ENCODE results near the gene TRHDE.

The TRHDE gene

GRCh38 chr12:72275526-72275925 lies 3.4 kb downstream of the TRHDE start:
- DNase-seq (ENCODE audit: low read depth): no peak
- peak overlapping the region; percentile 82 for H3K9ac ChIP-seq (ENCODE audit: low read length)
- no peaks in the 10 kb centered on the region for H3K9me3 ChIP-seq (ENCODE audit: control insufficient read depth, low read length)
- peaks cover 31% of the 10 kb centered on the region for H3K4me1 ChIP-seq (ENCODE audit: control insufficient read depth, insufficient read depth, low read length)
- H3K27me3 ChIP-seq (replicated peaks; ENCODE audit: control insufficient read depth, insufficient read depth, low read length): peaks cover 14% of the 10 kb centered on the region
- H3K36me3 ChIP-seq (ENCODE audit: control insufficient read depth, insufficient read depth, low read length, severe bottlenecking): no peaks in the 10 kb centered on the region
- H3K4me3 ChIP-seq (ENCODE audit: low read length): peak overlapping the region; percentile 93

- no peaks in the 10 kb centered on the region for H3K36me3 ChIP-seq (ENCODE audit: control insufficient read depth, insufficient read depth, low read length, severe bottlenecking)
- peak overlapping the region; percentile 93 for H3K4me3 ChIP-seq (ENCODE audit: low read length)
- no peaks in the 10 kb centered on the region for H3K9me3 ChIP-seq (ENCODE audit: control insufficient read depth, low read length)
- peak overlapping the region; percentile 82 for H3K9ac ChIP-seq (ENCODE audit: low read length)
- DNase-seq (ENCODE audit: low read depth): no peak
- H3K4me1 ChIP-seq (ENCODE audit: control insufficient read depth, insufficient read depth, low read length): peaks cover 31% of the 10 kb centered on the region
- H3K27me3 ChIP-seq (replicated peaks; ENCODE audit: control insufficient read depth, insufficient read depth, low read length): peaks cover 14% of the 10 kb centered on the region
Observed at GRCh38 chr12:72276181-72276805, 4.1 kb downstream of the TRHDE start.

GRCh38 chr12:72277415-72277814 lies 5.2 kb downstream of the TRHDE start:
- DNase-seq (ENCODE audit: low read depth): peak; percentile 54
- Histone ChIP-seq H3K9ac (ENCODE audit: low read length) (peak overlapping the region; percentile 8), H3K4me3 (ENCODE audit: low read length) (peak overlapping the region; percentile 93), H3K9me3 (ENCODE audit: control insufficient read depth, low read length) (no peaks in the 10 kb centered on the region), H3K4me1 (ENCODE audit: control insufficient read depth, insufficient read depth, low read length) (peaks cover 31% of the 10 kb centered on the region), H3K36me3 (ENCODE audit: control insufficient read depth, insufficient read depth, low read length, severe bottlenecking) (no peaks in the 10 kb centered on the region), H3K27me3 (replicated peaks; ENCODE audit: control insufficient read depth, insufficient read depth, low read length) (peaks cover 14% of the 10 kb centered on the region)

- Histone ChIP-seq H3K9ac (ENCODE audit: low read length) (no peak overlapping the region), H3K27me3 (replicated peaks; ENCODE audit: control insufficient read depth, insufficient read depth, low read length) (peaks cover 7% of the 10 kb centered on the region), H3K4me1 (ENCODE audit: control insufficient read depth, insufficient read depth, low read length) (peaks cover 28% of the 10 kb centered on the region), H3K9me3 (ENCODE audit: control insufficient read depth, low read length) (no peaks in the 10 kb centered on the region), H3K4me3 (ENCODE audit: low read length) (no peak overlapping the region), H3K36me3 (ENCODE audit: control insufficient read depth, insufficient read depth, low read length, severe bottlenecking) (no peaks in the 10 kb centered on the region)
- no peak for DNase-seq (ENCODE audit: low read depth)
Observed at GRCh38 chr12:72278894-72279293, 6.7 kb downstream of the TRHDE start.

- H3K27me3 ChIP-seq (replicated peaks; ENCODE audit: control insufficient read depth, insufficient read depth, low read length): no peaks in the 10 kb centered on the region
- no peak overlapping the region for H3K9ac ChIP-seq (ENCODE audit: low read length)
- no peaks in the 10 kb centered on the region for H3K36me3 ChIP-seq (ENCODE audit: control insufficient read depth, insufficient read depth, low read length, severe bottlenecking)
- no peak overlapping the region for H3K4me3 ChIP-seq (ENCODE audit: low read length)
- no peaks in the 10 kb centered on the region for H3K9me3 ChIP-seq (ENCODE audit: control insufficient read depth, low read length)
- no peak for DNase-seq (ENCODE audit: low read depth)
- peaks cover 12% of the 10 kb centered on the region for H3K4me1 ChIP-seq (ENCODE audit: control insufficient read depth, insufficient read depth, low read length)
Observed at GRCh38 chr12:72281126-72281525, 9.0 kb downstream of the TRHDE start.

- no peaks in the 10 kb centered on the region for H3K4me1 ChIP-seq (ENCODE audit: control insufficient read depth, insufficient read depth, low read length)
- H3K9me3 ChIP-seq (ENCODE audit: control insufficient read depth, low read length): no peaks in the 10 kb centered on the region
- H3K4me3 ChIP-seq (ENCODE audit: low read length): no peak overlapping the region
- DNase-seq (ENCODE audit: low read depth): peak; percentile 62
- no peaks in the 10 kb centered on the region for H3K27me3 ChIP-seq (replicated peaks; ENCODE audit: control insufficient read depth, insufficient read depth, low read length)
- peaks cover 9% of the 10 kb centered on the region for H3K36me3 ChIP-seq (ENCODE audit: control insufficient read depth, insufficient read depth, low read length, severe bottlenecking)
- no peak overlapping the region for H3K9ac ChIP-seq (ENCODE audit: low read length)
Observed at GRCh38 chr12:72282721-72283120, 10.6 kb downstream of the TRHDE start.

- Histone ChIP-seq H3K4me3 (ENCODE audit: low read length) (no peak overlapping the region), H3K9me3 (ENCODE audit: control insufficient read depth, low read length) (no peaks in the 10 kb centered on the region), H3K4me1 (ENCODE audit: control insufficient read depth, insufficient read depth, low read length) (peaks cover 2% of the 10 kb centered on the region), H3K36me3 (ENCODE audit: control insufficient read depth, insufficient read depth, low read length, severe bottlenecking) (peaks cover 9% of the 10 kb centered on the region), H3K9ac (ENCODE audit: low read length) (no peak overlapping the region), H3K27me3 (replicated peaks; ENCODE audit: control insufficient read depth, insufficient read depth, low read length) (no peaks in the 10 kb centered on the region)
- DNase-seq (ENCODE audit: low read depth): no peak
Observed at GRCh38 chr12:72285861-72286260, 13.7 kb downstream of the TRHDE start.

- Histone ChIP-seq H3K4me1 (ENCODE audit: control insufficient read depth, insufficient read depth, low read length) (peaks cover 2% of the 10 kb centered on the region), H3K36me3 (ENCODE audit: control insufficient read depth, insufficient read depth, low read length, severe bottlenecking) (peaks cover 9% of the 10 kb centered on the region), H3K4me3 (ENCODE audit: low read length) (no peak overlapping the region), H3K27me3 (replicated peaks; ENCODE audit: control insufficient read depth, insufficient read depth, low read length) (no peaks in the 10 kb centered on the region), H3K9me3 (ENCODE audit: control insufficient read depth, low read length) (no peaks in the 10 kb centered on the region), H3K9ac (ENCODE audit: low read length) (no peak overlapping the region)
- DNase-seq (ENCODE audit: low read depth): no peak
Observed at GRCh38 chr12:72286526-72286925, 14.4 kb downstream of the TRHDE start.

- peaks cover 2% of the 10 kb centered on the region for H3K4me1 ChIP-seq (ENCODE audit: control insufficient read depth, insufficient read depth, low read length)
- H3K4me3 ChIP-seq (ENCODE audit: low read length): no peak overlapping the region
- no peak overlapping the region for H3K9ac ChIP-seq (ENCODE audit: low read length)
- peaks cover 9% of the 10 kb centered on the region for H3K36me3 ChIP-seq (ENCODE audit: control insufficient read depth, insufficient read depth, low read length, severe bottlenecking)
- DNase-seq (ENCODE audit: low read depth): no peak
- no peaks in the 10 kb centered on the region for H3K9me3 ChIP-seq (ENCODE audit: control insufficient read depth, low read length)
- H3K27me3 ChIP-seq (replicated peaks; ENCODE audit: control insufficient read depth, insufficient read depth, low read length): no peaks in the 10 kb centered on the region
Observed at GRCh38 chr12:72288436-72288835, 16.3 kb downstream of the TRHDE start.

- Histone ChIP-seq H3K9ac (ENCODE audit: low read length) (no peak overlapping the region), H3K4me3 (ENCODE audit: low read length) (no peak overlapping the region), H3K9me3 (ENCODE audit: control insufficient read depth, low read length) (no peaks in the 10 kb centered on the region), H3K36me3 (ENCODE audit: control insufficient read depth, insufficient read depth, low read length, severe bottlenecking) (peaks cover 9% of the 10 kb centered on the region), H3K27me3 (replicated peaks; ENCODE audit: control insufficient read depth, insufficient read depth, low read length) (no peaks in the 10 kb centered on the region), H3K4me1 (ENCODE audit: control insufficient read depth, insufficient read depth, low read length) (peaks cover 2% of the 10 kb centered on the region)
- no peak for DNase-seq (ENCODE audit: low read depth)
Observed at GRCh38 chr12:72288911-72289310, 16.7 kb downstream of the TRHDE start.

- Histone ChIP-seq H3K27me3 (replicated peaks; ENCODE audit: control insufficient read depth, insufficient read depth, low read length) (no peaks in the 10 kb centered on the region), H3K9ac (ENCODE audit: low read length) (no peak overlapping the region), H3K36me3 (ENCODE audit: control insufficient read depth, insufficient read depth, low read length, severe bottlenecking) (peaks cover 9% of the 10 kb centered on the region), H3K4me3 (ENCODE audit: low read length) (no peak overlapping the region), H3K4me1 (ENCODE audit: control insufficient read depth, insufficient read depth, low read length) (peaks cover 2% of the 10 kb centered on the region), H3K9me3 (ENCODE audit: control insufficient read depth, low read length) (no peaks in the 10 kb centered on the region)
- no peak for DNase-seq (ENCODE audit: low read depth)
Observed at GRCh38 chr12:72289633-72290032, 17.5 kb downstream of the TRHDE start.

GRCh38 chr12:72291175-72291574 lies 19.0 kb downstream of the TRHDE start:
- Histone ChIP-seq H3K4me1 (ENCODE audit: control insufficient read depth, insufficient read depth, low read length) (peaks cover 2% of the 10 kb centered on the region), H3K36me3 (ENCODE audit: control insufficient read depth, insufficient read depth, low read length, severe bottlenecking) (peaks cover 9% of the 10 kb centered on the region), H3K4me3 (ENCODE audit: low read length) (no peak overlapping the region), H3K9me3 (ENCODE audit: control insufficient read depth, low read length) (no peaks in the 10 kb centered on the region), H3K9ac (ENCODE audit: low read length) (no peak overlapping the region), H3K27me3 (replicated peaks; ENCODE audit: control insufficient read depth, insufficient read depth, low read length) (no peaks in the 10 kb centered on the region)
- DNase-seq (ENCODE audit: low read depth): no peak
